ENCODE results near the gene PLCE1. TPM values are rescaled to one million over a fixed set of nuclear protein-coding genes. Genes with fewer than 3 reads are reported as not detected.

The PLCE1 gene
- total RNA-seq, 1 donor, result 6.2 TPM

DNA sequence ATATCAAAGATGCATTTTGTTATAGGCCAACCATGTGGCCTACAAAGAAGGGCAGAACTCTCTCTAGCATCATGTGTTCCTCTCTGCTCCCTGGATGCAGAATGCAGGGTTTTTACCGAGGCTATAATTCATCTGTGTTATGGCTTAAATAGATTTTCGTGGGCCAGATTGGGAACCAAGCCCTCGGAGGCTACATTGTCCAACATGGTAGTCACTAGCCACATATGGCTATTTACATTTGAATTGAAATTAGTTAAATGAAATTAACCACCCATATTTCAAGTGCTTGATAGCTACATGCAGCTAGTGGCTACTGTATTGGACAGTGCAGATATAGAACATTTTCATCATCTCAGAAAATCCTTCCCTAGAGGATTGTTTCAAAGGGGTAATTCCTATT, 2.8 kb downstream of the PLCE1 start:
- no peak overlapping the region for H3K4me2 ChIP-seq (ENCODE audit: insufficient read depth, low read length)
- H3K4me1 ChIP-seq (ENCODE audit: insufficient read depth, low read length), result peaks cover 62% of the 10 kb centered on the region

DNA sequence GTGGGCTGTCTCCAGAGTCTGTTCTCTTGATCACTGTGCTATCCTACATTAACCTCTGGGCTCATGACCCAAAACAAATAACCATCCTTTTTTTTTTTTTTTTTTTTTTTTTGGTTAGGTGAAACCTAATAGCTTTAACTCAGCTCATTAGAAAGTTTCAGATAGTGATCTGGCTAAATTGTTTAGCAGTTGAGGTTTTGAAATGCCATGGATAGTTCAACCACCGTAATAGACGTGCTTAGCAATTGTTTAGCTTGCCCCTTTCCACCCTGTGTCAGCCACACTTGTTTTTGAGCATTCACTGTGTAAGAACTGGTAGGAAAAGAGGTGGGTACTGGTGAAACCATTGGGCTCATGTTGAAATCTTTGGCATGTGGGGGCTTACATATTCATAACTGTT, 3.8 kb downstream of the PLCE1 start:
- Histone ChIP-seq H2AFZ (ENCODE audit: low read length) (no peak overlapping the region), H3K4me3 (ENCODE audit: insufficient read depth, low read length) (no peak overlapping the region), H3K9me3 (ENCODE audit: low read depth, low read length) (no peaks in the 10 kb centered on the region), H3K4me2 (ENCODE audit: insufficient read depth, low read length) (no peak overlapping the region), H4K20me1 (ENCODE audit: insufficient read depth, low read length) (no peaks in the 10 kb centered on the region), H3K79me2 (ENCODE audit: insufficient read depth, low read length) (no peaks in the 10 kb centered on the region), H3K36me3 (ENCODE audit: insufficient read depth, low read length) (no peaks in the 10 kb centered on the region), H3K27ac (ENCODE audit: low read depth, low read length) (no peak overlapping the region), H3K4me1 (ENCODE audit: insufficient read depth, low read length) (peaks cover 52% of the 10 kb centered on the region), H3K27me3 (ENCODE audit: insufficient read depth, low read length) (no peaks in the 10 kb centered on the region)
- TF ChIP-seq, protein P1, sequence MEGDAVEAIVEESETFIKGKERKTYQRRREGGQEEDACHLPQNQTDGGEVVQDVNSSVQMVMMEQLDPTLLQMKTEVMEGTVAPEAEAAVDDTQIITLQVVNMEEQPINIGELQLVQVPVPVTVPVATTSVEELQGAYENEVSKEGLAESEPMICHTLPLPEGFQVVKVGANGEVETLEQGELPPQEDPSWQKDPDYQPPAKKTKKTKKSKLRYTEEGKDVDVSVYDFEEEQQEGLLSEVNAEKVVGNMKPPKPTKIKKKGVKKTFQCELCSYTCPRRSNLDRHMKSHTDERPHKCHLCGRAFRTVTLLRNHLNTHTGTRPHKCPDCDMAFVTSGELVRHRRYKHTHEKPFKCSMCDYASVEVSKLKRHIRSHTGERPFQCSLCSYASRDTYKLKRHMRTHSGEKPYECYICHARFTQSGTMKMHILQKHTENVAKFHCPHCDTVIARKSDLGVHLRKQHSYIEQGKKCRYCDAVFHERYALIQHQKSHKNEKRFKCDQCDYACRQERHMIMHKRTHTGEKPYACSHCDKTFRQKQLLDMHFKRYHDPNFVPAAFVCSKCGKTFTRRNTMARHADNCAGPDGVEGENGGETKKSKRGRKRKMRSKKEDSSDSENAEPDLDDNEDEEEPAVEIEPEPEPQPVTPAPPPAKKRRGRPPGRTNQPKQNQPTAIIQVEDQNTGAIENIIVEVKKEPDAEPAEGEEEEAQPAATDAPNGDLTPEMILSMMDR (IDR thresholded peaks at IDR 0.05; ENCODE audit: extremely low read depth, low read depth, low read length), result no peak
- DNase-seq (ENCODE audit: insufficient read length, low spot score, missing footprints), result no peak

More for the DNA sequence above, 2.8 kb downstream of the PLCE1 start:
- Histone ChIP-seq H2AFZ (ENCODE audit: low read length) (no peak overlapping the region), H3K79me2 (ENCODE audit: insufficient read depth, low read length) (no peaks in the 10 kb centered on the region), H4K20me1 (ENCODE audit: insufficient read depth, low read length) (no peaks in the 10 kb centered on the region), H3K27ac (ENCODE audit: low read depth, low read length) (no peak overlapping the region), H3K36me3 (ENCODE audit: insufficient read depth, low read length) (no peaks in the 10 kb centered on the region), H3K9me3 (ENCODE audit: low read depth, low read length) (no peaks in the 10 kb centered on the region), H3K27me3 (ENCODE audit: insufficient read depth, low read length) (no peaks in the 10 kb centered on the region), H3K4me3 (ENCODE audit: insufficient read depth, low read length) (no peak overlapping the region)
- TF ChIP-seq, protein P1 (IDR thresholded peaks at IDR 0.05; ENCODE audit: extremely low read depth, low read depth, low read length), result no peak
- no peak for DNase-seq (ENCODE audit: insufficient read length, low spot score, missing footprints)

DNA sequence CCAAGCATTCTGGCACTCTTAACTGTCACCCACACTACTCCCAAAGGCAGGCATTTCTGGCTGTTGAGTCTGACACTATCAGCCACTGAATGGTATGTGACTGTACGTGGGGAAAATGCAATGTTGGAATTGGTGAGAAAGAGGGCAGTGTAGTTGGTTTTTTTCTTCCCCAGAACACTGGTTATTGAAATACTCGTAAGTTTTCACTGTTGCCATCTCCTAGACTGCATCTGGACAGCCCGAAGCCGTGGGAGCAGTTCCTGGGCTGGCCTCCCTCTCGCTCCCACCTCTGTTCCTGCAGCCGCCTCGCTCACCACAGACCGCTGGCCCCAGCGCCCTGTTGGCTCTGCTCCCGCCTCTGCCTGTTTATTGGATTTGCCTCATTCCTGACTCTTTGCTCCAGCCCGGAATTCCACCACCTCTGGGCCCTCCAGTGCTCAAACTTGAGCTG, 5.7 kb downstream of the PLCE1 start:
- peaks cover 40% of the 10 kb centered on the region for H3K4me1 ChIP-seq (ENCODE audit: insufficient read depth, low read length)
- no peaks in the 10 kb centered on the region for H4K20me1 ChIP-seq (ENCODE audit: insufficient read depth, low read length)
- H3K36me3 ChIP-seq (ENCODE audit: insufficient read depth, low read length), result no peaks in the 10 kb centered on the region
- H3K79me2 ChIP-seq (ENCODE audit: insufficient read depth, low read length), result no peaks in the 10 kb centered on the region
- peak overlapping the region; percentile 87 for H3K27ac ChIP-seq (ENCODE audit: low read depth, low read length)
- TF ChIP-seq, protein P1 (IDR thresholded peaks at IDR 0.05; ENCODE audit: extremely low read depth, low read depth, low read length), result peak; percentile 22
- no peaks in the 10 kb centered on the region for H3K9me3 ChIP-seq (ENCODE audit: low read depth, low read length)
- H3K27me3 ChIP-seq (ENCODE audit: insufficient read depth, low read length), result no peaks in the 10 kb centered on the region
- peak overlapping the region; percentile 25 for H3K4me3 ChIP-seq (ENCODE audit: insufficient read depth, low read length)
- H3K4me2 ChIP-seq (ENCODE audit: insufficient read depth, low read length), result peak overlapping the region; percentile 70
- peak; percentile 95 for DNase-seq (ENCODE audit: insufficient read length, low spot score, missing footprints)
- peak overlapping the region; percentile 40 for H2AFZ ChIP-seq (ENCODE audit: low read length)

DNA sequence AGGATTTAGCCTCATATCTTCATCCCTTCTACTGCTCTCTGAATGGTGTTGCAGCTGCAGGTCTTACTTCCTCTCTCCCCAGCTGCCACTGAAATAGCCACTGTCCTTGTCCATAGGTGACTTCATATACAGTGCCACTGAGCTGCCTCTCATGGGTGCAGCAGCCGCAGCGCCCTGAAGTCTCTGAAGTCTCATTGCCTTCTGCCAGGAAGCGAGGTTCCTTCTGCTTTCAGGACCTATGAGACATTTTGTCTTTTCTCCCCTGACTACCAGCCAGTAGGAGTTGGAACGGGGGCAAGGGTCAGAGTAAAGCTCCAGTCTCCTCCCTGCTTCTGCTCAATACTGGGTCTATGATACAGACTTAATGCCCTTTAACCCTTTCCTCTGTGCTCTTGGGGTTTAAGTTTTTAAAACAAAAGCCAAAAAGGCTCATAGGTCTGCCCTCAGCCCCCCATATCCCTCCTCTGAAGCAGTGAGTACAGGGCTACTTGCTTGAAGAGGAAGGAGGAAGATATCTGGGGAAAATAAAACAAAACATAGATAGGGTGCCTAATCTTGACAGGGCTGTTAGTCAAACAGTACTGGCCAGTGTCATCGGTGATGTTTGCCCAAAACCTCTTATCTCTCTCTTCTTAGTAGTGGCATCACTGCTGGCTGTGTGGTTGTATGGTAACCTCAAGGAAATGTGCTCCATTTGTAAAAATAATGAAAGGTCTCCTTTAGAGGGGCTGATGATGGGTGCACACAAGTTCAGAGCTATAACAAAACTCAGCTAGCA, 7.1 kb downstream of the PLCE1 start:
- Histone ChIP-seq H3K27ac (ENCODE audit: low read depth, low read length) (peak overlapping the region; percentile 26), H3K36me3 (ENCODE audit: insufficient read depth, low read length) (no peaks in the 10 kb centered on the region), H3K4me3 (ENCODE audit: insufficient read depth, low read length) (no peak overlapping the region), H2AFZ (ENCODE audit: low read length) (no peak overlapping the region), H3K27me3 (ENCODE audit: insufficient read depth, low read length) (no peaks in the 10 kb centered on the region), H3K9me3 (ENCODE audit: low read depth, low read length) (no peaks in the 10 kb centered on the region), H3K79me2 (ENCODE audit: insufficient read depth, low read length) (no peaks in the 10 kb centered on the region), H3K4me2 (ENCODE audit: insufficient read depth, low read length) (no peak overlapping the region), H3K4me1 (ENCODE audit: insufficient read depth, low read length) (peaks cover 32% of the 10 kb centered on the region), H4K20me1 (ENCODE audit: insufficient read depth, low read length) (no peaks in the 10 kb centered on the region)
- no peak for DNase-seq (ENCODE audit: insufficient read length, low spot score, missing footprints)
- TF ChIP-seq, protein P1 (IDR thresholded peaks at IDR 0.05; ENCODE audit: extremely low read depth, low read depth, low read length), result no peak

Data from osteoblast (primary cell).